Stomach smooth muscle (tissue), 2 donors: Measurements from ENCODE around the gene NHSL2.

ENCODE experiments used
- H3K27ac ChIP-seq: one replicate; pipeline ENCODE4 v1.7.0; 2013; ENCODE audit warnings: mild to moderate bottlenecking, low read length, inconsistent platforms
- H3K27me3 ChIP-seq, 2 donors: one replicate each; pipeline ENCODE4 v1.7.0; 2013; ENCODE audit warnings: low read length in 2 of 2; ENCODE audit not compliant: insufficient read depth in 2 of 2, control insufficient read depth in 1 of 2
- H3K36me3 ChIP-seq, 2 donors: one replicate each; pipeline ENCODE4 v1.7.0; 2013; ENCODE audit warnings: low read length in 2 of 2; ENCODE audit not compliant: control insufficient read depth in 2 of 2, insufficient read depth in 2 of 2
- H3K4me1 ChIP-seq: one replicate; pipeline ENCODE4 v1.7.0; 2013; ENCODE audit warnings: low read length; ENCODE audit not compliant: control insufficient read depth, insufficient read depth
- H3K4me3 ChIP-seq, 2 donors: one replicate each; pipeline ENCODE4 v1.7.0; 2013; ENCODE audit warnings: low read length in 2 of 2
- H3K9ac ChIP-seq, 2 donors: one replicate each; pipeline ENCODE4 v1.7.0; 2013; ENCODE audit warnings: low read length in 2 of 2, mild to moderate bottlenecking in 1 of 2
- H3K9me3 ChIP-seq, 2 donors: one replicate each; pipeline ENCODE4 v1.7.0; 2013; ENCODE audit warnings: low read length in 2 of 2; ENCODE audit not compliant: control insufficient read depth in 2 of 2
- donor health status: healthy.
- donor health status: Pancreatic carcinoma.

NHSL2 gene

DNA sequence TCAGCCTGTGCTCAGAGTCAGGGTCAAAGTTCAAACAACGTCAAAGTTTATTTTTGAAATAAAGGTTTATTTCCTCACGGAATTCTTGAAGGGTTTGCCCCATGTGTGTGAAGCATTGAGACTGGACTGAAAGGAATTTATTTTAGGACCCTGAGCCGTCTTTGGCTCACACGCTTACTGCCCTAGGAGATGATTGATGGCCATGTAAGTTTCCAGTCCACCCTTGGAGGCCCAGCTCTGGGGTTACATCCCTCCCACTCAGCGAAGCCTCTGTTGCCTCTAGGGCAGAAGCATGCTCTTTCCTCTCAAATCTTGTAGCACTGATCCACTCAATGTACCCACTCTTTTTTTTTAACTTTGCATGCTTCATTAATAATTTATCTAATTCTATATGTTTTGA is 4.5 kb upstream of the NHSL2 start:
- H3K36me3 ChIP-seq = no peaks in the 10 kb centered on the region
- H3K9me3 ChIP-seq = no peaks in the 10 kb centered on the region
- no peak overlapping the region for H3K4me3 ChIP-seq
- H3K27me3 ChIP-seq = peaks cover 0 to 21% of the 10 kb centered on the region in 2 donors
- H3K27ac ChIP-seq = no peak overlapping the region
- H3K4me1 ChIP-seq = no peaks in the 10 kb centered on the region
- H3K9ac ChIP-seq = no peak overlapping the region

DNA sequence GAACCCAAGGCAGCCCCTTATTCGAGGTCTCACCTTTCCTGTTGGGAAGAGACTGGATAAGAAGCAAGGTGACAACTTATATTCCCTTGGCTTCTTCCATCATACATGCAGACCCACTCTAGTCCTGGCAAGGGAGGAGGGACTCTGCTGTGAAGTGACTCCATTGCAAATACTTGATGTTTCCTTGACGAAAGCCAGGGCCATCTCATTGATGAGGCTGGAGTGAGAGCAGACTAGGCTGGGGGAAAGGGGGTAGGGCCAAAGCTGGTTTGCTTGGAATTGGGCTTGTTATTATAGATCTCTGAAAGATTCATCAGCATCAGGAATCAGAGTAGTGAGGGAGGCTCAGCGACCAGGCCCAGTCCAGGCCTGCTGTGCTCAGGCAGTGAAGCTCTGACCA is 2.3 kb upstream of the NHSL2 start:
- H3K9me3 ChIP-seq = no peaks in the 10 kb centered on the region
- H3K9ac ChIP-seq = no peak overlapping the region
- no peak overlapping the region for H3K27ac ChIP-seq
- no peaks in the 10 kb centered on the region for H3K36me3 ChIP-seq
- H3K4me3 ChIP-seq = no peak overlapping the region
- H3K4me1 ChIP-seq = peaks cover 3% of the 10 kb centered on the region
- H3K27me3 ChIP-seq = peaks cover 0 to 23% of the 10 kb centered on the region in 2 donors

DNA sequence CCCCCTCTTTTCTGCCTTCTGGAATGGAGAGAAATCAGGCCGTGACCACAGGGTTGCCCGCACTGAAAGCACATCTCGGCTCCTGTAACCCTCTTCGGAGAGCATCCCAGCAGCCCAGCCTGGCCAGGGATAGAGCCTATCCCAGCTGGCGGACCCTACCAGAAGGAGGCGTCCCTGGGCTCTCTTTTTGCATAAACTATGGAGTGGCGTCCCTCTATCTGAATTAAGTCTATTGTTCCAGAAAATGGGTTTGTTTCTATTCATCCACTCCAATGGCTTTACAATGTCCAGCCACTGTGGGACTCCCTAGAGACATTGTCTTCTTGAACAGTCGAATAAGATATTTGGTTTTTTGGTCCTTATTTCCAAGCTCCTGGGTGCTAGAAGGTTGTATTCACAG is 689 bp upstream of the NHSL2 start:
- no peak overlapping the region for H3K27ac ChIP-seq
- H3K4me3 ChIP-seq = peak overlapping the region; percentile 49 to 72
- H3K9ac ChIP-seq = no peak overlapping the region
- H3K27me3 ChIP-seq = peaks cover 0 to 25% of the 10 kb centered on the region in 2 donors
- no peaks in the 10 kb centered on the region for H3K36me3 ChIP-seq
- H3K9me3 ChIP-seq = no peaks in the 10 kb centered on the region
- H3K4me1 ChIP-seq = peaks cover 3% of the 10 kb centered on the region

DNA sequence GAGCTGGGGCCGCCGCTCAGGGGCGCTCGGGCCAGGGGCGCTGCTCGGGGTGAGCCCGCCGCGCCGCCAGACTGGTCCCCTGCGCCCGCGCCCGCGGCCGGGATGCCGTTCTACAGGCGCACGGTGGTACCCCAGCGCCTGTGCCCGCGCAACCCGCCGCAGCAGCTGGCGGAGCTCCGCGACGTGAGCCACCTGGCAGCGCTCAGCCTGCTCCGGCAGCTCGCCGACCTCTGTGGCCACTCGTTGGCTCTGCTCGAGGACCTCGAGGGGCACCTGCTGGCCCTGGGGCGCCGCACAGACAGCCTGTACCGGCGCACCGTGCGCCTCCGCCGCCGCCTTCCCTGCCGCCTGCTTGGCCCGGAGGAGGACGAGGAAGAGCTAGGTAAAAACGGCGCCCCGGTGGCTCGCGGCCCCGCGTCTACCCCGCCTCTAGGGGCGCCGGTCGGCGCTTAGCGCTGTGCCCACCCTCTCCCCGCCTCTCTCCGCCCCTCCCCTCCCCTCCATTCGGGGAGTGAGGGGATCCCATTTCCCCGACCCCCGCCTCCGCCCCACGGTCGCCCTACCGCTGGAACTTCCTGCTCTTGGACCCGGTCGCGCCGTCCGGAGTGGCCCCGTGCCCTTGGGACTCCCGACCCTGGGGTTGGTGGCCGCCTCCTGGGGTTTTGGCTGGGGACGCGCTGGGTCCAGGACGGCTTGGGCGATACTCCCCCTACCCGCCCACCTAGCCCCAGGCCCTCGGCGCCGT is 513 bp downstream of the NHSL2 start:
- Histone ChIP-seq H3K27ac (no peak overlapping the region), H3K36me3 (no peaks in the 10 kb centered on the region), H3K4me1 (peaks cover 3% of the 10 kb centered on the region), H3K4me3 (peak overlapping the region; percentile 49 to 72), H3K9me3 (no peaks in the 10 kb centered on the region), H3K9ac (no peak overlapping the region), H3K27me3 (peaks cover 0 to 25% of the 10 kb centered on the region in 2 donors)

DNA sequence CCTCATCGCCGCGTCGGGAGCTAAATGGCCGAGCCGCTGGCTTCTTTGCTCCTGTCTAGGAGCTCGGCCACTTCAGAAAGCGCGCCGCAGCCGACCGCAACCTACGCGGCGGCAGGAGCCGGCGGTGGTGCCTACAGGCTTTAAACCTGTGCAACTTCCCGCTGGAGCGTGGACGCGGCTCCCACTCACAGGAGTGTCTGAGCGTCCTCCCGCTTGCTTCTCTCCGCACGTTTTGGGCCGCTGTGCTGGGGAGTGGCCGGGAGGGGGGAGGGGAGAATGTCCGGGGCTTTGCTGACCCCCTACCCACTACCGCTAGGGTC is 1.0 kb downstream of the NHSL2 start:
- no peak overlapping the region for H3K27ac ChIP-seq
- peaks cover 3% of the 10 kb centered on the region for H3K4me1 ChIP-seq
- H3K9ac ChIP-seq = no peak overlapping the region
- H3K36me3 ChIP-seq = no peaks in the 10 kb centered on the region
- no peaks in the 10 kb centered on the region for H3K9me3 ChIP-seq
- peaks cover 0 to 26% of the 10 kb centered on the region in 2 donors for H3K27me3 ChIP-seq
- peak overlapping the region; percentile 49 to 72 for H3K4me3 ChIP-seq

DNA sequence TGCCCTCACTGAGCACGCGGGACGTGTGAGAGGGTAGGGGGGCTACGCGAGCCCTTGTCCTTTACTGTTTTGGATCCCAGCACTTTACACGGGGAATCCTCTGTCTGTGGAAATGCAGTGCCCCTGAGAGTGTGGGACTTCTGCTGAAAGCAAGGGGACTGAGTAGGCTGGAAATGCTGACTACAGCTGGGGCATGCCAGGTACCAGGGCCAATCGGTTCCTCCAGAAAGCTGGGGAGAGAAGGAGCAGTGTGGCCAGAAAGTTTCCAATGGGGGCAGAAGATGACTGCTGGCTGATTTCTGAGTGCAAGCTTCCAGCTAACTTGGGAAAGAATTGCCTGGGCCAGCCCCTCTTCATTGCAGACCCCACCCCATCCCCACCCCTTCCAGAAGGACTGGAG is 1.5 kb downstream of the NHSL2 start:
- Histone ChIP-seq H3K27ac (no peak overlapping the region), H3K27me3 (peaks cover 0 to 26% of the 10 kb centered on the region in 2 donors)

DNA sequence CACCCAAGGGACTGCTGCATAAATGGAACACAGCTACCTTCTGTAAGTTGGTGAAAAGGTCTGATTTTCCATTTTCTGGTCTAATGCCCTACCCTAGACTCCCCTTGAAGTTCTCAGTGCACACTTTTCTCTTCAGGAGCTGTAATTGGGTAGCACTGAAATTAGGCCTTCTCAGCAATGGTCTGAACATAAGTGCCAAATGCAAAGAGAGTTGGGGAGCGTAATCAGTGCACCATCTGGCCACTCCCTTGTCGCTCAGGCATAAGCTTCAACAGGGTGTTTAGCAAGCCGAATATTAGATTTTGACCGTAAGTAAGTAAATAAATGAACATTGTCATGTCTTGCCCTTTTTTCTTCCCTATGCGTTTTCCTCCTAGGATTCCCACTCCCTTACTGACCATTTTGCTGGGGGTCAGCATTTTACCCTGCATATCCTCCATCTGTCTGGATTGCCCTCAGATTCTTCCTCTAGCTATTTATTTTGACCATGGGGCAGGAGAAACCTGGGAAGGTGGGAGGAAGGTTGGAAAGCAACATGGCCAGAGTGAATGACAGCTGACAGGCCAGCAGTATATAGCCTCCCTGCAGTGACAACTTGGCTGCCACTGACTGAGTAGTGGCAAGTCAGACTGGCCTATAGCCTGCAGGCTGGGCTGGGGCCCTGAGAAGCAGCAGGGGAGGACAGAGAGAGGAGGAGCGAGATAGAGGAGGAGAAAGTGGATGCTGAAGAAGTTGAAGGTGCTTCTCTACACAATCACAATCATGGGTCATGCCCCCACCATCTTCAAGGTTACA is 2.7 kb downstream of the NHSL2 start:
- no peaks in the 10 kb centered on the region for H3K9me3 ChIP-seq
- no peak overlapping the region for H3K9ac ChIP-seq
- H3K4me3 ChIP-seq = no peak overlapping the region
- H3K36me3 ChIP-seq = no peaks in the 10 kb centered on the region
- peaks cover 0 to 19% of the 10 kb centered on the region in 2 donors for H3K27me3 ChIP-seq
- H3K27ac ChIP-seq = no peak overlapping the region
- H3K4me1 ChIP-seq = peaks cover 3% of the 10 kb centered on the region

More for the DNA sequence above, 1.5 kb downstream of the NHSL2 start:
- peak overlapping the region in 1 of 2 donors; percentile 72 for H3K4me3 ChIP-seq
- peaks cover 3% of the 10 kb centered on the region for H3K4me1 ChIP-seq
- no peaks in the 10 kb centered on the region for H3K9me3 ChIP-seq
- no peak overlapping the region for H3K9ac ChIP-seq
- H3K36me3 ChIP-seq = no peaks in the 10 kb centered on the region

DNA sequence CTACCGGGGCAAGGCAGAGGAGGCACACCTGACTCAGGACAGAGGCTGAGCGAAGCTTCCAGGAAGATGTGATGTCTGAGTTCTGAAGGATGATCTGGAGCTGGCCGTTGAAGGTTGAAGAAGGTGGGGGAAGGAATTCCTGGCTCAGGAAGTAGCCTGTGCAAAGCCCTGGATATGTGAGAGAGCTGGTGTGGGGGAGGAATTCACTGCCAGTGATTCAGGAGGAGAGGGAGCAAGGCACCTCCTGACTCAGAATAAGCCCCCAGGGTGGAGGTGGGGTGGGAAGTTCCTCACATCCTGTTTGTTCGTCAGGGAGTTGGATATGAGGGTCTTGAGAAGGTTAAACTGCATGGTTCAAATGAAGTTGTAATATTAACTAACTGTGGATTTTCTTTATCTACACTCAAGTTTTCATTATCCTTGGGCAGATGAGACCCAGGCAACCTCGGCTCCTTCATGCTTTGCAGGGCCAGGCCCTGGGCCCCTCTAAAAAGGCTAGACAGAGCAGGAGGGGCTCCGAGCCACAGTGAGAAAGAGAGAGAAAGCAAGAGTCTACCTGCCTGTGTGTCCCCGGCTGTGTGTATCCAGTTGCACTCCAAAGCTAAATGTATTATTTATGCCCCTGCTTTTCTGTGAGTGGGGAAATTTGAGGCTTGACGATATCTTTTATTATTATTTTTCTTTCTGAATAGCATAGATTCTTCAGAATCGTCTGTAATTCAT is 7.1 kb downstream of the NHSL2 start:
- Histone ChIP-seq H3K4me3 (no peak overlapping the region), H3K9ac (no peak overlapping the region), H3K4me1 (peaks cover 4% of the 10 kb centered on the region), H3K9me3 (no peaks in the 10 kb centered on the region), H3K27me3 (peaks cover 0 to 16% of the 10 kb centered on the region in 2 donors), H3K36me3 (no peaks in the 10 kb centered on the region), H3K27ac (no peak overlapping the region)

DNA sequence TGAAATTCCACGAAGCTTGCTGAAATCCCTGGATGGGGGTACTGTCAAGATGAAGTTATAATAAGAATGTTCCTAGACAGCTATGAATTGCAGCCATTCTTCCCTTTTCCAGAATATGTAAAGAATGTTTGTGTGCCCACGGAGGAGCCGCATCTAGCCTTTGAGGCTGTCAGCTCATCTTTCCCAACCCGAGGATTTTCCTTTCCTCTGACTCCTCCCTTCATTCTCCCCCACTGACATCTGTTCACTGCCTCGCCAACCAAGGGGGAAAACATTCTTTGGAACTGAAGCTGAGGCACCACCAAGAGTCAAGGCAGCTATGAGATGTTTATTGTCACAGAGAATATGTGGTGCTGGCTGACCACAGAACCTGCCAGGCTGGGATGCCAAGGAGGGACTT is 8.8 kb downstream of the NHSL2 start:
- H3K36me3 ChIP-seq = no peaks in the 10 kb centered on the region
- H3K4me3 ChIP-seq = no peak overlapping the region
- H3K9me3 ChIP-seq = no peaks in the 10 kb centered on the region
- no peak overlapping the region for H3K9ac ChIP-seq
- no peak overlapping the region for H3K27ac ChIP-seq
- peaks cover 0 to 12% of the 10 kb centered on the region in 2 donors for H3K27me3 ChIP-seq
- peaks cover 6% of the 10 kb centered on the region for H3K4me1 ChIP-seq

DNA sequence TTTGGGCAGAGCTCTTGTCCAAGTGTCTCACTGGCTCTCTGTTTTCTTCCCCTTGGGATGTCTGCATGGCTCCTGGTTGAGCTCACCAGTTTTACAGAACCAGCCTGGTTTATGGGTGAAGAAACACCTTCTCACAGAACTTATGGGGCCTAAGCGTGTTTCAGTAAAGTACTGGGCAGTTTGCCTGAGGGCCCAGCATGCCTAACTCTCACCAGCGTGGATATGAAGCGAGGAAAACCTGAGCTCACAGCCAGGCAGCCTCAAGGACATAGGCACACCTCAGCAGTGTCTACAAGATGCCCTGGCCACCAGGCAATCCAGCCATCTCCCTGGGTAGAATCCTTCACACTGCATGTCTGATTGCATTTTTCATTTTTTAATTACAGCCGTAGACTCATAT is 9.2 kb downstream of the NHSL2 start:
- Histone ChIP-seq H3K9me3 (no peaks in the 10 kb centered on the region), H3K27ac (no peak overlapping the region), H3K27me3 (peaks cover 0 to 12% of the 10 kb centered on the region in 2 donors), H3K9ac (no peak overlapping the region), H3K4me3 (no peak overlapping the region), H3K36me3 (no peaks in the 10 kb centered on the region), H3K4me1 (peaks cover 6% of the 10 kb centered on the region)
